Activated naive CD4-positive, alpha-beta T cell treated with anti-CD3 and anti-CD28 coated beads for 36 hours (primary cell): ENCODE measurements around the gene CHD1L. TPM values are rescaled to one million over a fixed set of nuclear protein-coding genes. Genes with fewer than 3 reads are reported as not detected.
"Not testable (repeated sequence)": the region's sequence is repeated elsewhere in the genome, so short reads cannot be mapped to it uniquely, and the experiment has no call there.

Source experiments
- CTCF ChIA-PET: fragments of 350-600 bp; sonication (Branson Sonifier 250); formaldehyde crosslinking; loops from one replicate; lab custom pipeline; 2021; ENCODE audit warnings: antibody characterized with exemption; lab: Charles Lee
- DNase-seq: peaks from one replicate; pipeline ENCODE4 v3.0.0-alpha.2; 2020
- H3K27ac Mint-ChIP-seq: one replicate; pipeline ENCODE4 v1.8.0; 2021; ENCODE audit warnings: mild to moderate bottlenecking, mixed read lengths
- H3K27me3 Mint-ChIP-seq: one replicate; pipeline ENCODE4 v1.8.0; 2021; ENCODE audit warnings: low read depth, mixed read lengths
- H3K36me3 Mint-ChIP-seq: one replicate; pipeline ENCODE4 v1.8.0; 2021; ENCODE audit warnings: low read depth, mixed read lengths
- H3K4me1 Mint-ChIP-seq: one replicate; pipeline ENCODE4 v1.8.0; 2021; ENCODE audit warnings: low read depth, mixed read lengths
- H3K4me3 Mint-ChIP-seq: one replicate; pipeline ENCODE4 v1.8.0; 2021; ENCODE audit warnings: mild to moderate bottlenecking, moderate library complexity, mixed read lengths
- H3K9me3 Mint-ChIP-seq: one replicate; pipeline ENCODE4 v1.8.0; 2021; ENCODE audit warnings: mixed read lengths
- intact Hi-C: fragments of 100-400 bp; cut with micrococcal nuclease; formaldehyde crosslinking; loops from one replicate; pipeline ENCODE4 v1.15.1; 2023
- total RNA-seq, 2 experiments: library from RNA; stranded (reverse); gene quantifications; one replicate each; pipeline ENCODE4 v1.2.3, GENCODE V29; 2021

CHD1L gene
- total RNA-seq, 2 experiments from 2014 or later: 54.8 to 56.8 TPM

GRCh38 chr1:147236959-147237791, 5.3 kb upstream of the CHD1L start:
- H3K4me3 Mint-ChIP-seq: no peak overlapping the region
- intact Hi-C loops: no loop called here
- H3K4me1 Mint-ChIP-seq: peaks cover 3% of the 10 kb centered on the region
- no peaks in the 10 kb centered on the region for H3K36me3 Mint-ChIP-seq
- H3K9me3 Mint-ChIP-seq: no peaks in the 10 kb centered on the region
- CTCF ChIA-PET: no interaction called here
- H3K27me3 Mint-ChIP-seq: no peaks in the 10 kb centered on the region
- DNase-seq: no peak
- no peak overlapping the region for H3K27ac Mint-ChIP-seq

GRCh38 chr1:147238053-147238902, 4.2 kb upstream of the CHD1L start:
- Mint-ChIP-seq H3K36me3 (no peaks in the 10 kb centered on the region), H3K4me3 (no peak overlapping the region), H3K9me3 (no peaks in the 10 kb centered on the region), H3K4me1 (peaks cover 4% of the 10 kb centered on the region), H3K27ac (no peak overlapping the region), H3K27me3 (no peaks in the 10 kb centered on the region)
- DNase-seq: no peak
- CTCF ChIA-PET: no interaction called here
- intact Hi-C loops: no loop called here

- CTCF ChIA-PET: interaction anchor here (1.0 kb wide), 1 partner anchor 26 kb away, joined by 3 read pairs; no protein-coding TSS in a partner anchor
- intact Hi-C loops: no loop called here
- Mint-ChIP-seq H3K4me1 (peaks cover 9% of the 10 kb centered on the region), H3K9me3 (no peaks in the 10 kb centered on the region), H3K27me3 (no peaks in the 10 kb centered on the region), H3K27ac (no peak overlapping the region), H3K4me3 (no peak overlapping the region), H3K36me3 (peaks cover 6% of the 10 kb centered on the region)
- DNase-seq: no peak
These were observed 3.3 kb upstream of the CHD1L start for GRCh38 chr1:147238925-147239820.

- intact Hi-C loops, H3K27me3 Mint-ChIP-seq, H3K9me3 Mint-ChIP-seq, DNase-seq, H3K27ac Mint-ChIP-seq, H3K4me3 Mint-ChIP-seq, H3K36me3 Mint-ChIP-seq: not testable (repeated sequence)
- CTCF ChIA-PET: interaction anchor here (1.0 kb wide), 1 partner anchor 27 kb away, joined by 3 read pairs; no protein-coding TSS in a partner anchor
- peaks cover 16% of the 10 kb centered on the region for H3K4me1 Mint-ChIP-seq
These were observed 2.3 kb upstream of the CHD1L start for GRCh38 chr1:147240131-147240721.

GRCh38 chr1:147241934-147242448, 493 bp upstream of the CHD1L start:
- H3K4me1 Mint-ChIP-seq: peaks cover 28% of the 10 kb centered on the region
- peak overlapping the region; percentile 85 for H3K4me3 Mint-ChIP-seq
- no peaks in the 10 kb centered on the region for H3K9me3 Mint-ChIP-seq
- intact Hi-C loops: loop anchor here (1.0 to 2.0 kb wide), 4 partner anchors 17 to 169 kb away; partner anchors contain the start of genes FMO5 and PRKAB2
- peaks cover 8% of the 10 kb centered on the region for H3K36me3 Mint-ChIP-seq
- no peaks in the 10 kb centered on the region for H3K27me3 Mint-ChIP-seq
- peak overlapping the region; percentile 39 for H3K27ac Mint-ChIP-seq
- CTCF ChIA-PET: interaction anchor here (0.6 to 3.7 kb wide), 8 partner anchors 18 to 188 kb away, joined by 3 to 39 read pairs (median 4); partner anchors contain the start of gene PRKAB2
- DNase-seq: no peak

- Mint-ChIP-seq H3K27me3 (no peaks in the 10 kb centered on the region), H3K27ac (peak overlapping the region; percentile 33), H3K36me3 (peaks cover 8% of the 10 kb centered on the region), H3K4me1 (peaks cover 38% of the 10 kb centered on the region), H3K4me3 (peak overlapping the region; percentile 85), H3K9me3 (no peaks in the 10 kb centered on the region)
- DNase-seq: peak; percentile 28
- intact Hi-C loops: loop anchor here (2.0 kb wide), 1 partner anchor 170 kb away; no protein-coding TSS in a partner anchor
- CTCF ChIA-PET: interaction anchor here (0.7 to 3.7 kb wide), 13 partner anchors 9 to 162 kb away, joined by 3 to 39 read pairs (median 4); partner anchors contain the start of gene PRKAB2
These were observed 773 bp downstream of the CHD1L start for GRCh38 chr1:147243228-147243685.

DNA sequence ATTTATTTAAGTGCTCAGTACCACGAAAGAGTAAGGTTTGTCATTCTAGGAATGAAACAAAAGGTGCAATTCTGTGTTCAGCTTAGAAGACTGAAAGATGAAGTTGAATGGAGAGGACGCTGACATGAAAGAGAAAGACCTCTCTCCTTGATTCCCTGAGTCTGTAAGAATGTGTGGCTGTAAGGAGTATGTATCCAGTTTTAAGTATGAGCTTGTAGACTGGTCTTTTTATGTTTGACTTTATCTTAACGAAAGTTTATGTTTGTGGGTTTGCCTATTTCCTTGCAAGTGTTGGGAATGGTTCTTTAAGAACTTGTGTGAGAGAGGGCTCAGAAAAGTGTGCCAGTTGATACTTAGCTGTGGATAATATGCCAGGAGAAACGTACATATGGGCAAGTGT, 1.4 kb downstream of the CHD1L start:
- intact Hi-C loops: loop anchor here (2.0 kb wide), 1 partner anchor 171 kb away; no protein-coding TSS in a partner anchor
- no peak for DNase-seq
- Mint-ChIP-seq H3K27ac (no peak overlapping the region), H3K9me3 (no peaks in the 10 kb centered on the region), H3K4me3 (peak overlapping the region; percentile 85), H3K27me3 (no peaks in the 10 kb centered on the region), H3K4me1 (peaks cover 40% of the 10 kb centered on the region), H3K36me3 (peaks cover 8% of the 10 kb centered on the region)
- CTCF ChIA-PET: interaction anchor here (0.7 to 3.7 kb wide), 11 partner anchors 9 to 163 kb away, joined by 3 to 39 read pairs (median 5); partner anchors contain the start of gene PRKAB2

DNA sequence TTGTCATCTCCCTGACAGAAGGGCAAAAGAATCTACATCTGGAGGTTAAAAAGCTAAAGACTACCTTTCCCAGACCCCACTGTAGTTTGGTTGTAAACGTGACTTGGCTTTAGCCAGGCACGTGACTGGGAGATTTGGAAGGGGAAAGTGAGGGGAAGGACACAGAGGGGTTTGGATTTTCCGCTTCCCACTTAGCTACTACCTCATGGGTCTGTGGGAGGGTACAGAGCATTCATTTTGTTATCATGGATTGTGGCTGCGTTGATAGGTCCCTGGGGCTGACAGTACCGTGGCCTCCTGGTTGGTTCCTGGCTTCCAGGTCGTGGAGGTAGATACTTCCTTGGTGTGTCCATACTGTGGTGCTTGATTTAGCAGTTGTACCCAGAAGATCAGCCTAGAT, 2.6 kb downstream of the CHD1L start:
- Mint-ChIP-seq H3K9me3 (no peaks in the 10 kb centered on the region), H3K36me3 (peaks cover 9% of the 10 kb centered on the region), H3K27me3 (no peaks in the 10 kb centered on the region), H3K4me3 (no peak overlapping the region), H3K4me1 (peaks cover 49% of the 10 kb centered on the region), H3K27ac (no peak overlapping the region)
- no peak for DNase-seq
- intact Hi-C loops: no loop called here
- CTCF ChIA-PET: no interaction called here

DNA sequence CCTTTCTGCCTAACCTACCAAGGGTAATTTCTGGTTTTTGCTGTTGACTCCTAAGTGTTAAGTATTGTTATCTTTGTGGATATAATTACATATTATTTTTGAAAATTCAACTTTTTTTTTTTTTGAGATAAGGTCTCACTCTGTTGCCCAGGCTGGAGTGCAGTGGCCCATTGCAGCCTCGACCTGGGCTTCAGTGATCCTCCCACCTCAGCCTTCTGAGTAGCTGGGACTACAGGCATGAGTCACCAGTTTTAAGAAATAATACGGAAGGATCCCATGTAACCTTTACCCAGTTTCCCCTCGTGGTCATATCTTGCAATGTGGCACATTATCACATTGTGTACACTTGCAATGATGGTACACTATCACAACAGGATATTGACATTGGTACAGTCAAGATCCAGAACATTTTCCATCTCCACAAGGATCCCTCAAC, 3.1 kb downstream of the CHD1L start:
- no peak overlapping the region for H3K4me3 Mint-ChIP-seq
- peaks cover 11% of the 10 kb centered on the region for H3K36me3 Mint-ChIP-seq
- H3K27ac Mint-ChIP-seq: no peak overlapping the region
- CTCF ChIA-PET: interaction anchor here (1.4 kb wide), 1 partner anchor 58 kb away, joined by 4 read pairs; no protein-coding TSS in a partner anchor
- H3K9me3 Mint-ChIP-seq: no peaks in the 10 kb centered on the region
- peaks cover 52% of the 10 kb centered on the region for H3K4me1 Mint-ChIP-seq
- H3K27me3 Mint-ChIP-seq: no peaks in the 10 kb centered on the region
- intact Hi-C loops: no loop called here
- DNase-seq: no peak

- no peak for DNase-seq
- H3K27ac Mint-ChIP-seq: no peak overlapping the region
- intact Hi-C loops: no loop called here
- H3K4me3 Mint-ChIP-seq: no peak overlapping the region
- peaks cover 57% of the 10 kb centered on the region for H3K4me1 Mint-ChIP-seq
- no peaks in the 10 kb centered on the region for H3K27me3 Mint-ChIP-seq
- H3K9me3 Mint-ChIP-seq: no peaks in the 10 kb centered on the region
- CTCF ChIA-PET: interaction anchor here (1.4 kb wide), 1 partner anchor 58 kb away, joined by 4 read pairs; no protein-coding TSS in a partner anchor
- peaks cover 11% of the 10 kb centered on the region for H3K36me3 Mint-ChIP-seq
These were observed 3.7 kb downstream of the CHD1L start for GRCh38 chr1:147246044-147246690.
